ENCODE measurements around the gene SLC5A5.
"Not testable (repeated sequence)": the region's sequence is repeated elsewhere in the genome, so short reads cannot be mapped to it uniquely, and the experiment has no call there.

Gene SLC5A5

GRCh38 chr19:17872251-17873001 lies 681 bp downstream of the SLC5A5 start:
- no peak for DNase-seq

DNA sequence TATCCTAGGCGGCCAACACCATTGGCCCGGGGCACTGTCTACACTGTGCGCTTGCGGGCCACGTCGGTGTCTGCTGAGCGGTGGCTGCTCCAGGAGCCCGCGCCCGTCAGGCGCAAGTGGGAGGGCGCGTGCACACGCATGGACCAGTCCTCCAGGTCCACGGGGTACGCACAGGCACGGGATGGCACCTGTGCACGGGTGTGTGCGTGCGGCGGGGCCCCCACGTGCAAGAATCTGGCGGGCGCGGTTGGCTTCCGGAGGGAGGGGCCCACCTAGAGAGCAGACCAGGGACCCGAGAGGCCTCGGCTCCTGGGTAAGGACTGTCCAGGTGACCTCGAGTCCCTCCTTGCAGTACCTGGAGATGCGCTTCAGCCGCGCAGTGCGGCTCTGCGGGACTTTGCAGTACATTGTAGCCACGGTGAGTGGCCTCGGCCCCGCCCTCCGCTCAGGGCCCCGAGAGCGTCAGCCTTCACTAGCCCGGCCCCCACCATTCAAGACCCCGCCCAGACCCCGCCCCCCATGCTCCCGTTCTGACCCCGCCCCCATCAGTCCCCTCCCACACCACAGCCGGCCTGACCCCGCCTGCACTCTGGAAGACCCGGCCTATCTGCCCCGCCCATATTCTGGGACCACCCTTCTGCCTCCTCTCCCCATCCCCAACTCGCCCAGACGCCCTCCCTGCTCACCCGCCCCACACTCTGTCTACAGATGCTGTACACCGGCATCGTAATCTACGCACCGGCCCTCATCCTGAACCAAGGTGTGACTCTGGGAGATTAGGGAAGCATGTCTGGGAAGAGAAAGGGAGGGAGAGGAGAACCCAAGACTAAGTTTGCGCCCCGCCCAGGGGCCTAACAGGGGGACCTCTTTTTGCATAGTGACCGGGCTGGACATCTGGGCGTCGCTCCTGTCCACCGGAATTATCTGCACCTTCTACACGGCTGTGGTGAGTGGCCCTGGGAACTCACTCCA lies 2.3 kb downstream of the SLC5A5 start:
- DNase-seq = peak; percentile 63

DNA sequence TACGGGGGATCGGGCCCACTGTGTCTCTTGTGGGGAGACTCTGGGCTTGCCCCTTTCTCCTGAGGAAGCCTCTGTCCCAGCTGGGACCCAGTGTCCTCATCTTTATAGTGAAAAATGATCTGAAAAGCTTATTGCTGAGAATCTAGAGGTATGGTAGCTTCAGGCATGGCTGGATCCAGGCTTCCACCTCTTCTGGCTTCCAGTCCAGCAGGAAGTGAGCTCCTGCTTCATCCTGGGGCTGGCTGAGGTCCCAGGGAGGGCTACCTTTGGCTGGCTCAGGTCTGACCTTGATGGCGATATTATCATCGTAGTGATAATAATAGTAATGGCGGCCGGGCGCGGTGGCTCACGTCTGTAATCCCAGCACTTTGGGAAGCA lies 3.0 kb downstream of the SLC5A5 start:
- DNase-seq = no peak

DNA sequence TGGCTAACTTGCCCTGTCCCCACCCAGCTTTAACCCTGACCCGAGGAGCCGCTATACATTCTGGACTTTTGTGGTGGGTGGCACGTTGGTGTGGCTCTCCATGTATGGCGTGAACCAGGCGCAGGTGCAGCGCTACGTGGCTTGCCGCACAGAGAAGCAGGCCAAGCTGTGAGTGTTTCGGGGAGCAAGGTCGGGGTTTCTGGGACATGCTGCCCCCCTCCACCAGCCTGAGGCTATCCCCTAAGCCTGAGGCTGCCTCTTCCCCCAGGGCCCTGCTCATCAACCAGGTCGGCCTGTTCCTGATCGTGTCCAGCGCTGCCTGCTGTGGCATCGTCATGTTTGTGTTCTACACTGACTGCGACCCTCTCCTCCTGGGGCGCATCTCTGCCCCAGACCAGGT lies 6.0 kb downstream of the SLC5A5 start:
- DNase-seq = no peak

DNA sequence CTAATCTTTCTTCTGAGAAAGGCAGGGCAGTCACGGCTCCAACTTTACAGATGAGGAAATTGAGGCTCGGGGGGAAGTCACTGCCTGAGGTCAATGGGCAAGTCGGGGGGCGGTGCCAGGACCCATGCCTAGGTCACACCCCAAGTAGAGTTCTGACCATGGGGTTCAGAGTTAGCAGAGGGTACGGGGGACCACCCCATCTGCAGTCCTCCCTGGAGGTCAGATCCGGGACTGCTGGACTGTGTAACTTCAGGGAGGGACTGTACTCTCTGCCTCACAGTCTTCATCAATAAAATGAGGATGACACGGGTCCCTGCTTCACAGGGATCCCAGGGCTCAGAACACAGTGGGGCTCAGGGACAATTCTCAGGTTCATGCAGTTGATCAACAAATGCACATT lies 7.7 kb downstream of the SLC5A5 start:
- no peak for DNase-seq

GRCh38 chr19:17881701-17882100 lies 10.0 kb downstream of the SLC5A5 start:
- DNase-seq = no peak

DNA sequence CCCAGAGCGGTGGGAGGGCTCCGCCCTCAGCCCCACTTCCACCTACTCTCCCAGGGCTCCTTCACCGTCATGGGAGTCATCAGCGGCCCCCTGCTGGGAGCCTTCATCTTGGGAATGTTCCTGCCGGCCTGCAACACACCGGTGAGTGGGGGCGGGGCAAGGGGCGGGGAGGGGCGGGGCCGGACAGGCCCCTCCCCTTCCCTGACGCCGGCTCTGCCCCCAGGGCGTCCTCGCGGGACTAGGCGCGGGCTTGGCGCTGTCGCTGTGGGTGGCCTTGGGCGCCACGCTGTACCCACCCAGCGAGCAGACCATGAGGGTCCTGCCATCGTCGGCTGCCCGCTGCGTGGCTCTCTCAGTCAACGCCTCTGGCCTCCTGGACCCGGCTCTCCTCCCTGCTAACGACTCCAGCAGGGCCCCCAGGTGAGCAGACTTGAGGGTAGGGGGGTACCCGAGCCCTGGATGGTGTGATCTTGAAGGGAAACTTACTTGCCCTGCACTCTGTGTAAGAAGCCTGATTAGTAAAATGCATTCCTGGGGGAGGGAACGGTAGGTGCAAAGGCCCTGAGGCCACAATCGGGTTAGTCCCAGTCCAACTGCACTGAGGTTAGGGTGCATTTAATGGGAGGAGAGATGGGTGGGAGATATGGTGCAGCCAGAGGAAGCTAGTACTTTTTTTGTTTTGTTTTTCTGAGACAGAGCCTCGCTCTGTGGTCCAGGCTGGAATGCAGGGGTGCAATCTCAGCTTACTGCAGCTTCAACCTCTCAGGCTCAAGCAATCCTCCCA lies 12.1 kb downstream of the SLC5A5 start:
- no peak for DNase-seq

DNA sequence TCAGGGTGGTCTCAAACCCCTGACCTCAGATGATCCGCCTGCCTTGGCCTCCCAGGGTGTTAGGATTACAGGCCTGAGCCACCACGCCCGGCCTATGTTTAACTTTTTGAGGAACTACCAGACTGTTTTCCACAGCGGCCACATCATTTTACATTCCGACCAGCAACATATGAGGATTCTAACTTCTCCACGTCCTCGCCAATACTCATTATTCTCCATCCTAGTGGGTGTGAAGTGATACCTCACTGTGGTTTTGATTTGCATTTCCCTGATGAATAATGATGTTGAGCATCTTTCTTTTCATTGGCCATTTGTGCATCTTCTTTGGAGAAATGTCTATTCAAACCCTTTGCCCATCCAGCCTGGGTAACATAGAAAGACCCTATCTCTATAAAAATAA lies 14.8 kb downstream of the SLC5A5 start:
- no peak for DNase-seq

- not testable (repeated sequence) for DNase-seq
Observed at GRCh38 chr19:17887221-17887620, 15.5 kb downstream of the SLC5A5 start.

GRCh38 chr19:17888260-17888659 lies 16.5 kb downstream of the SLC5A5 start:
- no peak for DNase-seq

DNA sequence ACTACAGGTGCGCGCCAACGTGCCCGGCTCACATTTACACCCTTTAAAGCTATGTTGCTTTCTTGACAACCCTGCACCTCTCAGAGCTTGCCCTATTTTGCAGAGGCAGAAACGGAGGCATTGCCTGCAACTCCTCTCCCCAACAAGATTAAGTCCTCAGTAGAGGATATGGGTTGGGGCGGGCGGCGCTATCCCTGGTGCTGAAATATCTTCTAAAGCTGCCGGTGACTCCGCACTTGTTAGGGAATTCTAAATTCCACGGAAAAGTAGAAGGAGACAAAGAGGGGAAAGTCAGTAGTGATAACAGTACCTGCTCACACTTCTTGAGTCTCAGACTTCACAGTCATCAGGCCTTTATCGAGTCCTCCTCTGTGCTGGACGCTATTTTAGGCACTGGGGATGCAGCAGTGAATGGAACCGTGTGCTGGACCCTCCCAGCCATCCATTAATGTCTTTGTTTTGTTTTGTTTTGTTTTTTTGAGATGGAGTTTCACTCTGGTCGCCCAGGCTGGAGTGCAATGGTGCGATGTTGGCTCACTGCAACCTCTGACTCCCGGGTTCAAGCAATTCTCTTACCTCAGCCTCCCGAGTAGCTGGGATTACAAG lies 18.0 kb downstream of the SLC5A5 start:
- DNase-seq = no peak

DNA sequence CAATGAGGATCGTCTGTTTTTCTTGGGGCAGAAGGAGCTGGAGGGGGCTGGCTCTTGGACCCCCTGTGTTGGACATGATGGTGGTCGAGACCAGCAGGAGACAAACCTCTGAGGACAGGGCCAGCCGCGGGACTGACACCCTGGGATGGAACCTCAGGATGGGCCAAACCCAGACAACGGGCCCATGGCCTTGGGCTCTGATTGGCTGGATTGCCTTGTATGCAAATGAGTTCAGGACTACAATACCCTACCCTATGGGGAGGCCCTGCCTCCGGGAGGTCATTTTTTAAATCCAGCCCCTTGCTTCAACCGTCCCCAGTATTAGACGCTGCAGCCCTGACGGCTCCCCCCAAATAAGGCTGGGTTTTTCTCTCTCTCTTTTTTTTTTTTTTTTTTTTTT lies 22.0 kb downstream of the SLC5A5 start:
- DNase-seq = no peak

GRCh38 chr19:17902701-17903100 lies 31.0 kb downstream of the SLC5A5 start:
- DNase-seq = no peak

GRCh38 chr19:17908244-17908643 lies 36.5 kb downstream of the SLC5A5 start:
- no peak for DNase-seq

DNA sequence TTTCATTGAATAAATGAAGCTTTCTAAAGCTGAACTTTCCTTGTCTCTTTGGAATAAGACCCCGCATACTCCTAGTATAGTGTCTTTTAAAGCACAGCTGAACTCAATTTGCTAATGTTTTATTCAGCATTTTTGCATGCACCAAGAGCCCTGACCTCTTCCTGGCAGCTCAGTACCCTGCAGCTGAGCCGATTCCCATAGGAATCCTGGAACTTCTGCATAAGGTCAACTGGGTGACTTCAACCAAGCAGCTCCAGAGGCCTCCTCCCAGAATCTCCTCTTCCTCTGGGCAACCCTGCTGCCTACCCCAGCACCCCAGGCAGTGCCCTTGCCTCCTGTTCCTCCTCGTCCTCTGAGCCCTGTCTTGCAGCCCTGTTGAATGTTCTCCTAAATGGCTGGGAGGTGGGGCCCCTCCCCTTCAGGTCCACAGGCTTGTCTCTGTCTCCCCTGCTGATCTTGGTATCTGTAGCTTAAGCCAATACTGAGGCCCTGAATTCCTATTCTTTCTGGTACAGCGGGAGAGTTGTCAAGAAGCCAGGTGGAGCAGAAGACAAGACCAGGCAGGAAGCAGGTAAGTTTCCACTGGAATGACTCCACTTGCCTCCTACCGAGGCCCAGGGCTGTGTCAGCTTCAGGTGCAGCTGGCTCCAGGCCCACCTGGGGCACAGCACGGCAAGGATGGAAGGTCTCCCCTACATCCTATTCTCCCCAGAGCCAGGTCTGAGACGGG lies 37.4 kb downstream of the SLC5A5 start:
- no peak for DNase-seq

DNA sequence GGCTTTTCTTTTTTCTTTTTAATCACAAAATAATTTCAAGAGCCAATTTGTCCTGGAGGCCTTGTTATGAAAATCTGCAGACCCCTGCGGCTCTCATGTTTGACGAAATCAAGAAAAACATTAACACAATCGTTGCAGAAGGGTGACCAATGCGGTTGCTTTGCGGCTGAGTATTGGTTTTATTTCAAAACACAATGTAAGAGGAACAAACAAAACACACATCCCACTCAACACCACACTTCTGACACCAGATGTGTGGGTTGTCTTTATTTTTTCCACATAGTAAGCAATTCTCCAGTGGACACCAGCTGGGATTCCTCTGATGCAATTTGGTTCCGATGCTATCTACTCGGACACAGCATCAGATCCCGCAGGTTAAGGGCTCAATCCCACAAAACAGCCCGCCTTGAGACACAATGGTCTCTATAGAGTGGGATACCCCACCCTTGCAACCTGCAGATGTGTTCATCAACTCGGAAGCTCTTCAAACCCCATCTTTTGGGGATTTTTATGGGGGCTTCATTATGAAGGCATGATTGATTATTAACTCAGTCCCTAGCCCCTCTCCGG lies 39.1 kb downstream of the SLC5A5 start:
- no peak for DNase-seq

DNA sequence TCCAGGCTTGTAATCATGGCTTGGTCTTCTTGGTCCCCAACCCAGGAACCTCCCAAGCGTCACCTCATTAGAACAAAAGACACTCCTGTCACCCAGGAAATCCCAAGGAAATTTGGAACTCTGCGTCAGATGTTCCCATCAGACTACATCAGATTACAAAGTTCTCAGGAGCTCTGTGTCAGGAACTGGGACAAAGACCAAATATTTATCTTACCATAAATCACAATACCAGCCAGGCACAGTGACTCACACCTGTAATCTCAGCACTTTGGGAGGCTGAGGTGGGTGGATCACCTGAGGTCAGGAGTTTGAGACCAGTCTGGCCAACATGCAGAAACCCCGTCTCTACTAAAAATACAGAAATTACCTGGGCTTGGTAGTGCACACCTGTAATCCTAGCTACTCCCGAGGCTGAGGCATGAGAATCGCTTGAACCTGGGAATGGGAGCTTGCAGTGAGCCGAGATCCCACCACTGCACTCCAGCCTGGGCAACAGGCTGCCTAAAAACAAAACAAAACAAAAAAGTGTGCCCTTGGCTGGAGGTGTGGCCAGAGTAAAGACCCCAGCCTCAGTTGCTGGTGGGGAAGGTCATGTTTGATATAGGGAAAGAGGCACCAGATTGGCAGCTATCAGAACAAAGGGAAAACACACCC lies 44.3 kb downstream of the SLC5A5 start:
- DNase-seq = no peak

DNA sequence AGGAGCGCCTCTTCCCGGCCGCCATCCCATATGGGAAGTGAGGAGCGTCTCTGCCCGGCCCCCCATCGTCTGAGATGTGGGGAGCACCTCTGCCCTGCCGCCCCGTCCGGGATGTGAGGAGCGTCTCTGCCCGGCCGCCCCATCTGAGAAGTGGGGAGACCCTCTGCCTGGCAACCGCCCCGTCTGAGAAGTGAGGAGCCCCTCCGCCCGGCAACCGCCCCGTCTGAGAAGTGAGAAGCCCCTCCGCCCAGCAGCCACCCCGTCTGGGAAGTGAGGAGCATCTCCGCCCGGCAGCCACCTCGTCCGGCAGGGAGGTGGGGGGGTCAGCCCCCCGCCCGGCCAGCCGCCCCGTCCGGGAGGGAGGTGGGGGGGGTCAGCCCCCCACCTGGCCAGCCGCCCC lies 46.4 kb downstream of the SLC5A5 start:
- DNase-seq = not testable (repeated sequence)

DNA sequence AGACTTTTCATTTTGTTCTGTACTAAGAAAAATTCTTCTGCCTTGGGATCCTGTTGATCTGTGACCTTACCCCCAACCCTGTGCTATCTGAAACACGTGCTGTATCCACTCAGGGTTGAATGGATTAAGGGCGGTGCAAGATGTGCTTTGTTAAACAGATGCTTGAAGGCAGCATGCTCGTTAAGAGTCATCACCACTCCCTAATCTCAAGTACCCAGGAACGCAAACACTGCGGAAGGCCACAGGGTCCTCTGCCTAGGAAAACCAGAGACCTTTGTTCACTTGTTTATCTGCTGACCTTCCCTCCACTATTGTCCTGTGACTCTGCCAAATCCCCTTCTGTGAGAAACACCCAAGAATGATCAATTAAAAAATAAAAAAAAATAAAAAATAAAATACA lies 47.4 kb downstream of the SLC5A5 start:
- DNase-seq = not testable (repeated sequence)

DNA sequence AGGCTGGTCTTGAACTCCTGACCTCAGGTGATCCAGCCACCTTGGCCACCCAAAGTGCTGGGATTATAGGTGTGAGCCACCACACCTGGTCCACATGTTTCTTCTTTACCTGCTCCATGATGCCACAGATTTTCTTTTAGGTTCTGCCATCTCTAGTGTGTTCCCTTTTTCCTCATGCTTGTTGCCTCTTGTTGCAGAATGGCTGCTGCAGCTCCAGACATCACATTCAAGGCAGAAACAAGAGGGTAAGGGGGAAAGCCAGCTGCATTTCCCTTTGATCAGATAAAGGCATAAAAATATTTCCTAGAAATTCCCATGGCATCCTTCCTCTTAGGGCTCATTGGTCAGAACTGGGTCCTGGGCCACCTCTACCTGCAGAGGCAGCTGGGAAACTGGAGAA lies 48.8 kb downstream of the SLC5A5 start:
- DNase-seq = no peak

GRCh38 chr19:17922138-17922537 lies 50.4 kb downstream of the SLC5A5 start:
- DNase-seq = no peak

Measured in activated T-cell treated with anti-CD3 and anti-CD28 coated beads for 4 hours (primary cell).